ENCODE data around the gene ANKH. TPM values are rescaled to one million over a fixed set of nuclear protein-coding genes. Genes with fewer than 3 reads are reported as not detected.

Gene ANKH
- total RNA-seq, 2 experiments from 2014 or later: 123 to 128 TPM

- CTCF ChIA-PET: interaction anchor here (3.4 kb wide), 1 partner anchor 17 kb away, joined by 11 read pairs; no protein-coding TSS in a partner anchor
- Mint-ChIP-seq H3K4me3 (no peak overlapping the region), H3K27ac (no peak overlapping the region), H3K36me3 (peaks cover 40% of the 10 kb centered on the region), H3K27me3 (no peaks in the 10 kb centered on the region), H3K9me3 (no peaks in the 10 kb centered on the region), H3K4me1 (ENCODE audit: low read depth) (no peaks in the 10 kb centered on the region)
- intact Hi-C loops (cut with micrococcal nuclease): no loop called here
- DNase-seq: no peak
- POLR2A ChIA-PET: no interaction called here
Observed at GRCh38 chr5:14744296-14745187, 127.0 kb downstream of the ANKH start.

DNA sequence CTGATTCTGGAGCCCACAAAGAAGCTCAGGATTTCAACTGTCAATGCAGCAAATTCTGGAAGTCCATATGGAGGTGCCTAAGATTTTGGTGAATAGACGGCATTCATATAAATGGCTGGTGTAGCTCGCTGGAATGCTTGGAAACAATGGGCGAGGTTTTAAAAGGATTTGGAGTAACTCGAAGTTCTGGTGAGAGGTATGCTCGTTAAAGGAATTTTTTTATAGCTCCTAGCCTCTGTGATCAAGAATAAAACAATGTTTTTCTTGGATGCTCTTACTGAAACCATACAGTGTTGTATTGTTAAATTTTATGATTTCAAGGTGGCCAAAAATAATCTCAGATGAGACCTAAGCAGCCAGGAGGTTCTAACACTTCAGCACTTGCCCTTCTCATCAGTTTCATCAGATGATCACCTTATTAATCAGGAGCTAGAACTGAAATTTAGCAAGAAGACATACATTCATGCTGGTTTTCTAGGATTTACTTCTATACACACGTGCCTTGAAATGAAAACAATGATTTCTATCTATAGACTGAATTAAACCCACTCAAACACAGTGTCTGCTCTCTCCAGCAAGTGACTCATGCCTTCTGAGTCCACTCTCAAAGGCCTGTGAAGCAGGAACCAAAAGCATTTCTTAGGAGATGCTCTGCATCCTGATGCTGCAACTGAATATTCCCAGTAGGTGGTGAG is 127.8 kb downstream of the ANKH start:
- Mint-ChIP-seq H3K27me3 (no peaks in the 10 kb centered on the region), H3K9me3 (no peaks in the 10 kb centered on the region), H3K27ac (no peak overlapping the region), H3K36me3 (peaks cover 39% of the 10 kb centered on the region), H3K4me3 (no peak overlapping the region), H3K4me1 (ENCODE audit: low read depth) (no peaks in the 10 kb centered on the region)
- CTCF ChIA-PET: interaction anchor here (3.4 kb wide), 1 partner anchor 16 kb away, joined by 11 read pairs; no protein-coding TSS in a partner anchor
- DNase-seq: no peak
- POLR2A ChIA-PET: no interaction called here
- intact Hi-C loops (cut with micrococcal nuclease): no loop called here

- Mint-ChIP-seq H3K4me3 (no peak overlapping the region), H3K4me1 (ENCODE audit: low read depth) (no peaks in the 10 kb centered on the region), H3K9me3 (no peaks in the 10 kb centered on the region), H3K36me3 (peaks cover 32% of the 10 kb centered on the region), H3K27ac (no peak overlapping the region), H3K27me3 (no peaks in the 10 kb centered on the region)
- intact Hi-C loops (cut with micrococcal nuclease): no loop called here
- CTCF ChIA-PET: no interaction called here
- no peak for DNase-seq
- POLR2A ChIA-PET: no interaction called here
Observed at GRCh38 chr5:14742498-14742897, 129.1 kb downstream of the ANKH start.

DNA sequence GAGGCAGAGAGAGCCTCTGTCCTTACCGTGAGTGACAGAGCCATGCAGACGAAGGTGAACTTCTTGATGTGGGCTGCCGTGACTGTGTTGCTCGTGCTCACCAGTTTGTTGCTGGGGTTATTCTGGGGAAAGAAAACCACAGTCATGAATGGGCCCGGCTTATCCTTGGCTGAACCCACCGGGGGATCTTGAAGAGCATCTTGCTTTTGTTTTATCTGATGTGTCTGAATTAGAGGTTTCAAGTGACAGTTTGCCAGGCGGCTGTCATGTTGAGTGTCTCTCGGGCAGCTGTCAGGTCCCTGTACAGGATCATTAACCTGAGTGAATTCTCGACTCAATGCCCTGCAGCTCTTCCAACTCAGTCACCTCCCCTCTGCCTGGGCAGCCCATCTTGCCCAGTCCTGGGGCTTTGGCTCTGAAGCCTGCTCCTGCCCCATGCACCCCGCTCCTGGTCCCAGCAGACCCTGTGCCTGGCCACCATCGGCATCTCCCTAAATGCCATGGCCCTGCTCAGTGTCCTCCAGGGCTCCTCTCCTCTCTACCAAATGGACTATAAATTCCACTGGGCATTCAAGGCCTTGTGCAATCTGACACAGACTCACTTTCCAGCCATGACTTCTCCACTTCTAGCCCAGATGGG is 129.7 kb downstream of the ANKH start:
- no peaks in the 10 kb centered on the region for H3K9me3 Mint-ChIP-seq
- no peak overlapping the region for H3K4me3 Mint-ChIP-seq
- no peaks in the 10 kb centered on the region for H3K27me3 Mint-ChIP-seq
- CTCF ChIA-PET: interaction anchor here (0.7 kb wide), 1 partner anchor 272 kb away, joined by 3 read pairs; no protein-coding TSS in a partner anchor
- H3K27ac Mint-ChIP-seq: no peak overlapping the region
- no peaks in the 10 kb centered on the region for H3K4me1 Mint-ChIP-seq (ENCODE audit: low read depth)
- DNase-seq: no peak
- POLR2A ChIA-PET: no interaction called here
- H3K36me3 Mint-ChIP-seq: peaks cover 32% of the 10 kb centered on the region
- intact Hi-C loops (cut with micrococcal nuclease): no loop called here

DNA sequence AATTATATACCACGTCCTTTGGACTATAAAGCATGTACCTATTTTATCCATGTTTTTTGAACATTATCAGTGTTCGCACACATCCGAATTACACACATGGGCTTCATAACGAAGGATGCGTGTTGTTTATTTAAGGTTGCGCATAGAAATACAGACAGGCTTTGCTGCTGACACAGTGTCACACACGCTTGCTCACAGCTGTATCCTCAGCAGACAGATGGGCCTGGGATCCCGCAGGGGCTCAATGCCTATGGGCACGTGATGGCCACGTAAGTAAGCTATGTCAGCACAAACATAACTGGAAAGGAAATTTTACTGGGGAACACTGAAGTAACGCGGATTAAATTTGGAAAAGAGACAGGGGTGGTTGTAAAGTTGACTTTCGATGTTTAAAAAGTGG is 130.4 kb downstream of the ANKH start:
- ChIA-PET CTCF (interaction anchor here (0.7 to 1.1 kb wide), 2 partner anchors 17 to 273 kb away, joined by 3 to 4 read pairs; no protein-coding TSS in a partner anchor), POLR2A (no interaction called here)
- Mint-ChIP-seq H3K27ac (no peak overlapping the region), H3K27me3 (no peaks in the 10 kb centered on the region), H3K4me3 (no peak overlapping the region), H3K9me3 (no peaks in the 10 kb centered on the region), H3K36me3 (peaks cover 27% of the 10 kb centered on the region), H3K4me1 (ENCODE audit: low read depth) (no peaks in the 10 kb centered on the region)
- intact Hi-C loops (cut with micrococcal nuclease): no loop called here
- no peak for DNase-seq

GRCh38 chr5:14739981-14740380 is 131.6 kb downstream of the ANKH start:
- no peaks in the 10 kb centered on the region for H3K9me3 Mint-ChIP-seq
- DNase-seq: no peak
- ChIA-PET POLR2A (no interaction called here), CTCF (interaction anchor here (1.1 kb wide), 1 partner anchor 15 kb away, joined by 4 read pairs; no protein-coding TSS in a partner anchor)
- intact Hi-C loops (cut with micrococcal nuclease): no loop called here
- no peak overlapping the region for H3K4me3 Mint-ChIP-seq
- H3K36me3 Mint-ChIP-seq: peaks cover 25% of the 10 kb centered on the region
- no peaks in the 10 kb centered on the region for H3K27me3 Mint-ChIP-seq
- no peak overlapping the region for H3K27ac Mint-ChIP-seq
- H3K4me1 Mint-ChIP-seq (ENCODE audit: low read depth): no peaks in the 10 kb centered on the region

- no peaks in the 10 kb centered on the region for H3K9me3 Mint-ChIP-seq
- ChIA-PET CTCF (no interaction called here), POLR2A (no interaction called here)
- H3K27ac Mint-ChIP-seq: no peak overlapping the region
- intact Hi-C loops (cut with micrococcal nuclease): no loop called here
- no peaks in the 10 kb centered on the region for H3K27me3 Mint-ChIP-seq
- H3K4me1 Mint-ChIP-seq (ENCODE audit: low read depth): no peaks in the 10 kb centered on the region
- DNase-seq: no peak
- peaks cover 26% of the 10 kb centered on the region for H3K36me3 Mint-ChIP-seq
- no peak overlapping the region for H3K4me3 Mint-ChIP-seq
Observed at GRCh38 chr5:14739538-14739937, 132.0 kb downstream of the ANKH start.

DNA sequence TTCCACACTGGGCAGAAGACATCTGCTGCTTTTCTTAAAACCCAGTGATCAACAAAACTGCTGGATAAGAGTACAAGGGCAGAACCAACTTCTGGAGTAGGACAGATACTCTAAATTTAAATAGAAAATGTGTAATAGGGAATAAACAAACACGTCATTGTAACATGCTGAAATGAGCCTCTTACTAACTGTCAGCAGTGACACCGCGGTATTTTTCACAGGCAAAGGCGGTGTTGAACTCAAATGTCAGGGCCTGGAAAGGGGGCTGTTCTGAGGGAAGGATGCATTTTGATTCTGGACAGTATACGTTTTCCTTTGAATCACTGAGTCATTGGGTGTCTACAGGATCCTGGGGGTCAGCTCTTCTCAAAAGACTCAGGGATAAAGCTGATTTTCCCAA is 133.5 kb downstream of the ANKH start:
- intact Hi-C loops (cut with micrococcal nuclease): no loop called here
- H3K4me1 Mint-ChIP-seq (ENCODE audit: low read depth): no peaks in the 10 kb centered on the region
- POLR2A ChIA-PET: no interaction called here
- H3K27ac Mint-ChIP-seq: no peak overlapping the region
- CTCF ChIA-PET: no interaction called here
- no peaks in the 10 kb centered on the region for H3K9me3 Mint-ChIP-seq
- H3K27me3 Mint-ChIP-seq: no peaks in the 10 kb centered on the region
- DNase-seq: no peak
- H3K4me3 Mint-ChIP-seq: no peak overlapping the region
- H3K36me3 Mint-ChIP-seq: peaks cover 21% of the 10 kb centered on the region

DNA sequence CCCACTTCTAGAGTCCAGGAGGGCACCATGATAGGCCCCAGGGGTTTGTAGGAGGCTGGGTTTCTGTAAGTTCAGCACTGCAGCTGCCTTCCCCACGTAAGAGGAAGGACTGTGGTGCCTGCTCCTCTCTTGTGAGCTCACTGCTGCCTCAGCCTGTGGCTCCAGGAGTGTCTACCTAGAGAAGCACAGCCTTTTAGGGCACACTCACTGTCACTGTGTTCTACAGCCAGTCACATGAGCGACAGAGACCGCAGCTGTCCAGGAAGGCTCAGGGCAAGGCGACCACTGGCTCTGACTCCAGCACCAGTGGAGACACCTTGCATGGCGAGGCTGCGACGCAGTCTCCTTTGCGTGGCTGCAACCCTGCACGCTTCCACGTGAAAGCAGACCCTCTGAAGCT is 134.3 kb downstream of the ANKH start:
- H3K27me3 Mint-ChIP-seq: no peaks in the 10 kb centered on the region
- no peaks in the 10 kb centered on the region for H3K4me1 Mint-ChIP-seq (ENCODE audit: low read depth)
- POLR2A ChIA-PET: no interaction called here
- no peak overlapping the region for H3K27ac Mint-ChIP-seq
- intact Hi-C loops (cut with micrococcal nuclease): no loop called here
- peaks cover 17% of the 10 kb centered on the region for H3K36me3 Mint-ChIP-seq
- no peak for DNase-seq
- H3K9me3 Mint-ChIP-seq: no peaks in the 10 kb centered on the region
- CTCF ChIA-PET: interaction anchor here (1.4 kb wide), 1 partner anchor 10 kb away, joined by 4 read pairs; no protein-coding TSS in a partner anchor
- H3K4me3 Mint-ChIP-seq: no peak overlapping the region

DNA sequence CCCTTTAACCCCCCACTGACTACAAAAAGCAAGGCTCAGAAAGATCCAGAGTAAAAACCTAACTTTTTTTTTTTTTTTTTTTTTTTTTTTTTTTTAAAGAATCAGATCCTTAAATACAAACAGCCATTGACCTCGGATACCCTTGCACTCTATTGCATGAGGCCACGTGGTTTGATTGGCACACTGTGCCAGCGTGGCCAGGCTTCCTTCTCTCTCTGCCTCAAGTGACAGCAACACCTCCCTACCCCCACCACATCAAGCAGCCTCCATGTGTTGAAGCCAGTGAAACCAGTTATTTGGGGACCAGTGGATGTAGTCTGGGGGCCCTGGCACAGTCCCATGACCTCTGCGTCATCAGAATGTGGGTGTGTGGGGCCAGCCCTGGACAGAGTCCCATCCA is 135.6 kb downstream of the ANKH start:
- H3K4me1 Mint-ChIP-seq (ENCODE audit: low read depth): no peaks in the 10 kb centered on the region
- intact Hi-C loops (cut with micrococcal nuclease): no loop called here
- DNase-seq: no peak
- ChIA-PET POLR2A (no interaction called here), CTCF (no interaction called here)
- H3K36me3 Mint-ChIP-seq: peaks cover 11% of the 10 kb centered on the region
- H3K27me3 Mint-ChIP-seq: no peaks in the 10 kb centered on the region
- no peaks in the 10 kb centered on the region for H3K9me3 Mint-ChIP-seq
- no peak overlapping the region for H3K27ac Mint-ChIP-seq
- no peak overlapping the region for H3K4me3 Mint-ChIP-seq

GRCh38 chr5:14734396-14734795 is 137.2 kb downstream of the ANKH start:
- ChIA-PET POLR2A (no interaction called here), CTCF (no interaction called here)
- Mint-ChIP-seq H3K27me3 (no peaks in the 10 kb centered on the region), H3K4me3 (no peak overlapping the region), H3K36me3 (peaks cover 11% of the 10 kb centered on the region), H3K9me3 (no peaks in the 10 kb centered on the region), H3K27ac (no peak overlapping the region), H3K4me1 (ENCODE audit: low read depth) (no peaks in the 10 kb centered on the region)
- DNase-seq: no peak
- intact Hi-C loops (cut with micrococcal nuclease): no loop called here

DNA sequence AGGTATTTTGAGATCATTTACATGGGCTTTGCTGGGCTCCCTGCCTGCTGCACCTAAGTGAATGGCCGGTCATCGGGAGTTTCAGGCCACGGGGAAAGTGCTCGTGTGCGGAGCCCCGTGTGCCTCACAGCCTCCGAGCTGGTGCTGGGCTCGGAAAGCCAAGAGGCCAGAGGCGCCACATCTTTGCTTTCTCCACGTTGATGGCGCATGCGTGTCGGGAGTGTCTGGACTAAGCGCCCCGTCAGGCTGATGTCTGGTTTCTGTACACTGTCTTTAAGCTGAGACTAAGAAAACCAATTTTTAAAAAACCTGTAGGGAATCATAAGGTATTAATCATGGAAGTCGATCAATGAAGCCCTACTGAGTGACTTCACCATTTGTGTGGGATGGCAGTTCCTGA is 137.9 kb downstream of the ANKH start:
- no peak for DNase-seq
- no peaks in the 10 kb centered on the region for H3K4me1 Mint-ChIP-seq (ENCODE audit: low read depth)
- peaks cover 8% of the 10 kb centered on the region for H3K36me3 Mint-ChIP-seq
- intact Hi-C loops (cut with micrococcal nuclease): no loop called here
- H3K4me3 Mint-ChIP-seq: no peak overlapping the region
- no peaks in the 10 kb centered on the region for H3K9me3 Mint-ChIP-seq
- ChIA-PET CTCF (no interaction called here), POLR2A (no interaction called here)
- no peak overlapping the region for H3K27ac Mint-ChIP-seq
- no peaks in the 10 kb centered on the region for H3K27me3 Mint-ChIP-seq

Measured in activated CD4-positive, alpha-beta memory T cell treated with anti-CD3 and anti-CD28 coated beads for 36 hours (primary cell).